Thymus (tissue), 11 donors: Measurements from ENCODE around the gene NUP210. TPM values are rescaled to one million over a fixed set of nuclear protein-coding genes. Genes with fewer than 3 reads are reported as not detected.
A peak's percentile ranks its signal among the peaks of the same experiment; 100 is the strongest.

Source experiments
- DNase-seq, 9 donors: peaks; one replicate each; pipeline ENCODE4 v3.0.0-alpha.2; 2013; ENCODE audit warnings: low spot score in 9 of 9, low read depth in 6 of 9, missing footprints in 1 of 9
- H3K27ac ChIP-seq, 2 donors: one replicate each; pipeline ENCODE4 v1.5.1; 2013; ENCODE audit warnings: control low read depth in 1 of 2, low read depth in 1 of 2, low read length in 1 of 2, mild to moderate bottlenecking in 1 of 2, moderate library complexity in 1 of 2
- H3K27me3 ChIP-seq, 2 donors: one replicate each; pipeline ENCODE4 v1.5.1; 2013; ENCODE audit warnings: low read length in 1 of 2; ENCODE audit not compliant: control insufficient read depth in 2 of 2, insufficient read depth in 1 of 2
- H3K36me3 ChIP-seq, 2 donors: one replicate each; pipeline ENCODE4 v1.5.1; 2013; ENCODE audit warnings: low read length in 1 of 2, mild to moderate bottlenecking in 1 of 2, moderate library complexity in 1 of 2; ENCODE audit not compliant: control insufficient read depth in 2 of 2, insufficient read depth in 2 of 2
- H3K4me1 ChIP-seq, 2 donors: one replicate each; pipeline ENCODE4 v1.5.1; 2013; ENCODE audit warnings: low read length in 2 of 2; ENCODE audit not compliant: control insufficient read depth in 2 of 2, insufficient read depth in 2 of 2
- H3K4me3 ChIP-seq, 2 donors: one replicate each; pipeline ENCODE4 v1.5.1; 2013; ENCODE audit warnings: low read length in 2 of 2, control low read depth in 1 of 2, mild to moderate bottlenecking in 1 of 2
- H3K9me3 ChIP-seq, 2 donors: one replicate each; pipeline ENCODE4 v1.5.1; 2013; ENCODE audit warnings: low read length in 1 of 2, mild to moderate bottlenecking in 1 of 2; ENCODE audit not compliant: control insufficient read depth in 2 of 2, insufficient read depth in 1 of 2
- WGBS: extraction: QIAGEN DNeasy Blood & Tissue Kit; methylation state at CpG from one replicate; pipeline ENCODE4 v1.1.7; 2013; 5-methylcytosine and 5-hydroxymethylcytosine counted together
- polyA plus RNA-seq: library from polyadenylated mRNA; stranded (reverse); fragments of 200-250 nt; gene quantifications from one replicate; pipeline ENCODE4 v1.2.3, GENCODE V29; 2013
- total RNA-seq: library from RNA; stranded (reverse); fragments of 120-200 nt; gene quantifications from one replicate; pipeline ENCODE4 v1.2.4, GENCODE V29; 2013
- donor health status: healthy.

NUP210 gene
- total and polyA plus RNA-seq, 2 donors, result 22.9 to 23.8 TPM

DNA sequence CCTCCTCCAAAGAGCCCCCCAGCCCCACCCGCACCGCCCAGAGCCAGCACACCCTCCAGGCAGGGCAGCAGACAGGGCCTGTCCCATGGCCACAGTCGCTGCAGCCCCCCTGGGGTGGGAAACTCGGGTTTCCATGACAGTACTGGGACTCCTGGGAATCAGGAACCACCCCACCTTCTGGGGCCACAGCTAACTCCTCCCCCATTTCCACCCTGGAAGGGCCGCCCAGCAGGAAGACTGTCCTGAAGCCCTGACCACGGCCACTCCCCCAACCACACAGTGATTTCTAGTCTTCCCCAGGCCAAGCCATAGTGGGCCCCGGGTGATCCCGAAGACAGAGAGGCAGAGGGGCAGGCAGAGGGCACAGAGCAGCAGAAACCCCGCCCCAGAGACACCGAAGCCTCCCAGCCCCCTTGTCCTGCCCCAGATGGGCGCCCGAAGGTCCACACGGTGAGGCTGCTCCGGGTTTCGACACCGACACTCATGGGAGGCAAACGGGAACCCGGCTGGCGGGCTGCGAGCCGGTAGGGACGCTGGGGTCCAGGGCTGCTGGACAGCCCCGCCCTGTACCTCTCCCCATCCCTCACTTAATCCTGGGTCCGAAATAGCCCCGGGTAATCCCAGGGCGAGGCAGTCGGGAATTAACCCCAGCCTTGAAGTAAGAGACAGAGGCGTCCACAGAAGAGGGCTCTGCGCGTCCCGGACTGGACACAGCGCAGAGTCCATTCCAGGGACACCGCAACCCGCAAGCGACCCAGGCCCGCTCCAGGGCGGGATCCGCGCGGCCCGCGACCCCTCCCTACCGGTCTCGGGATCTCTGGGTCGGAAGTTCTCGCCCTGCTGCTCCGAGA is 138.4 kb downstream of the NUP210 start:
- H3K4me3 ChIP-seq, result peak overlapping the region; percentile 26 to 54
- H3K27ac ChIP-seq, result peak overlapping the region in 1 of 2 donors; percentile 11
- peaks cover 0 to 18% of the 10 kb centered on the region in 2 donors for H3K4me1 ChIP-seq
- H3K36me3 ChIP-seq, result no peaks in the 10 kb centered on the region
- H3K9me3 ChIP-seq, result peaks cover 14 to 36% of the 10 kb centered on the region in 2 donors
- WGBS, result 13% methylated on average over 47 of the region's 47 CpGs
- peaks cover 32 to 66% of the 10 kb centered on the region in 2 donors for H3K27me3 ChIP-seq
- DNase-seq, result no peak

DNA sequence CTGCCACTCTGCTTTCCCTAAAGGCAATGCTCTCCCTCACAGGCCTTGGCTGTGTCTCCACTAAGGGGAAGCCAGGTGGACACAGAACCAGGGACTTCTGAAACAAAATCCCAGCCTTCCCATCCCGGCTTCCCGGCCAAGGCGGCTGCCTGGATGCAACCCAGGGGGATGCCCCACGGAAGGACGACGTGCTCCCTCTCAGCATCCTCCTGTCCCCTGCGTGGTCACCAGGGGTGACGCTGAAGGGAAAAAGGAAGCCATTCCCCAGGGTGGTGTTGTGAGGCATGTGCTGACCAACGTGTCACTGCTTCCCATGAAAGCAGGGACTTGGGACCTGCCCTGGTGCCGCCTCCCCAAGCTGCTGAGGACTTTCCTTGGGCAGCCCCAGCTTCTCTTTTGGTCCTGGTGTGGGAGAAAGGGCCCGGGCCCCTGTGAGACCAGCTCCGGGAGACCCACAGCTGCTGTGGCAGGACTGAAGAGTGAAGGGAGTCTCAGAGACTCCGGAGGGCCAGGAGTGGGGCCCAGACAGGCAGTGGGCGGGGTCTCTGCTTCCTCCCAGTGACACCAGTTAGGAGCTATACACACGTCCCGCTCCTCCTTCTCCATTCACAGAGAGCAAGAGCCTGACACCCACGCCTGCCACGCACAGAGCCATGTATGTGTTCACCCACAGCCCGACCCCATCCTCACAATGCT is 139.2 kb downstream of the NUP210 start:
- H3K9me3 ChIP-seq, result peaks cover 14 to 31% of the 10 kb centered on the region in 2 donors
- no peak overlapping the region for H3K4me3 ChIP-seq
- no peaks in the 10 kb centered on the region for H3K36me3 ChIP-seq
- H3K27ac ChIP-seq, result peak overlapping the region in 1 of 2 donors; percentile 17
- peak in 1 of 9 donors; percentile 37 for DNase-seq
- H3K4me1 ChIP-seq, result peaks cover 0 to 24% of the 10 kb centered on the region in 2 donors
- WGBS, result 69% methylated on average over 19 of the region's 19 CpGs
- peaks cover 32 to 64% of the 10 kb centered on the region in 2 donors for H3K27me3 ChIP-seq

DNA sequence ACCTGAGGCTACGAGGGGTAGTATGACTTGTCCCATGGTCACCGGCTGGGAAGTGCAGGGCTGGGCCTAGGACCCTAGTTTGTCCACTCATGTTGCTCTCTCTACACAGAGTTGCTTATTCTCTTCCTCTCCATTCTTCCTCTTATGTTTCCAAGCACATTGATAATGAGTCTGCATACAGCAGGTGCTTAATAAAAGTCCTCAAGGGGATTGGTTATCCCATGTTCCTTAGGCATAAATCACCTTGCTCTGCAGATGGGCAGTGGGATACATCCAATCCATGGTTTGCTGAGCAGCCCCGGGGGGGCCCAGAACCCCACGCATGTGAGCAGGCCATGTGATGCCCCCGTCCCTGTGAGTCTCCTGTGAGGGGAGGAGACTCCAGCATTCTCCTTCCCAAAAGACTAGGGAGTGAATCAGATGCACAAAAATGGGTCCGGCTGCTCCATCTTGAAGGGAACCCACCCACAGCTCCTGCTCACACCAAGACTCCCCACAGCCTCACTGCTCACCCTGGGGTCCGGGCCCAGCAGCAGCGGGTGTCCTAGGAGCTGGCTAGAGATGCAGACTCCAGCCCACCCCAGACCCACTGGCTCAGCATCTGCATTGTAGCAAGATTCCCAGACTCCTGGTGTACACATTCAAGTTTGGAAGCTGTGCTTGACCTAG is 139.9 kb downstream of the NUP210 start:
- no peak overlapping the region for H3K27ac ChIP-seq
- H3K36me3 ChIP-seq, result no peaks in the 10 kb centered on the region
- peaks cover 32 to 58% of the 10 kb centered on the region in 2 donors for H3K27me3 ChIP-seq
- peaks cover 12 to 24% of the 10 kb centered on the region in 2 donors for H3K9me3 ChIP-seq
- DNase-seq, result no peak
- H3K4me3 ChIP-seq, result no peak overlapping the region
- H3K4me1 ChIP-seq, result peaks cover 0 to 24% of the 10 kb centered on the region in 2 donors
- 98% methylated on average over 8 of the region's 8 CpGs for WGBS

DNA sequence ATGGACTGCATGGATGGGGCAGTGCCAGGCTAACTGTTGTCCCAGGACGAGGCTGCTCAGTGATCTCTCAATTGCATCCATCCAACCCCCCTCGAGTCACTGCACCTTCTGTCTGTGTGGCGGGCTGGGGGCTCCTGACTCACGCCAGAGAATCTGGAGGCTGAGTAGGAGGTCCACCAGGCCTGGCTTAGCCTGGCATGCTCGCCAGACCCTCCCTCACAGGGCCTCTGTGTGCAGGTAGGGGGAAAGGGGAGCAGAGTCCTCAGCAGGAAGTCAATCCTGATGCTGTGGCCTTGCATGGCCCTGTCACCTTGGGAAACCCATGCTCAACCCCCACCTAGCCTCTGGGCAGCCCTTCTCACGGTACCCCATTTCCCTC is 140.6 kb downstream of the NUP210 start:
- Histone ChIP-seq H3K9me3 (peaks cover 8 to 17% of the 10 kb centered on the region in 2 donors), H3K4me1 (peaks cover 0 to 27% of the 10 kb centered on the region in 2 donors), H3K36me3 (no peaks in the 10 kb centered on the region), H3K27me3 (peaks cover 32 to 51% of the 10 kb centered on the region in 2 donors), H3K4me3 (no peak overlapping the region), H3K27ac (no peak overlapping the region)
- DNase-seq, result no peak
- 98% methylated on average over 6 of the region's 6 CpGs for WGBS

DNA sequence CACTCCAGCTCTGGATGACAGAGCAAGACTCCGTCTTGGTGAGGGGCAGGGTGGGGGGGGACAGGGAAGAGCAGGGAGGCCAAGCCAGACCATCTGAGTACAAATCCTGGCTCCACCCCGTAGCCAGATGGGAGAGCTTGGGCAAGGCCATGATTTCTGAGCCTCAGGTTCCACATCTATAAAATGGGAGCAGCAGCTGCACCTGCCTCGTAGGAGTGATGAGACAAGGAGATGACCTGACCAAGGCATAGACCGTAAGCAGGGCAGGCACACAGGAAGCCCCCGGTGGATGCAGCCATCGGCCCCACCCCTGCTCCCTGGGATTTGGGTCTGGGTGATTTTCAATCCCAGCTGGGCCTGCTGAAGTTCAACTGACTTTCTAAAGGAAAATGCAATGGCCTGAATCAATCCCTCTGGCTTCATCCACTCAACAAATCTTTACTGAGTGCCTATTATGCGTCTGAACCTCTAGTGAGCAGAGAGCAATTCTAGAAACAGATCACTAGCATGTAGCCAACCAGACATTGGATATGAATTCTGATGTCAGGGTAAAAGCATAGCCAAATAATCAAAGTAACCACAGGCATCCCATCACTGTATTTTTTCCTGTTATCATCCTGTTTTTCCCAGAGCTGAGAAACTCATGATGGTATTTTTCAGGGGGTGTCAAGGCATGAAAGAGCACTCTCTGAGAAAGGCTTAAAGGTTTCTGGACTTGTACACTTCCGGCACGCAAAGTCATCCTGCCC is 141.2 kb downstream of the NUP210 start:
- peaks cover 30 to 45% of the 10 kb centered on the region in 2 donors for H3K27me3 ChIP-seq
- peaks cover 5 to 12% of the 10 kb centered on the region in 2 donors for H3K9me3 ChIP-seq
- no peaks in the 10 kb centered on the region for H3K36me3 ChIP-seq
- no peak overlapping the region for H3K27ac ChIP-seq
- no peak overlapping the region for H3K4me3 ChIP-seq
- WGBS, result 97% methylated on average over 9 of the region's 9 CpGs
- peaks cover 3 to 33% of the 10 kb centered on the region in 2 donors for H3K4me1 ChIP-seq
- no peak for DNase-seq

DNA sequence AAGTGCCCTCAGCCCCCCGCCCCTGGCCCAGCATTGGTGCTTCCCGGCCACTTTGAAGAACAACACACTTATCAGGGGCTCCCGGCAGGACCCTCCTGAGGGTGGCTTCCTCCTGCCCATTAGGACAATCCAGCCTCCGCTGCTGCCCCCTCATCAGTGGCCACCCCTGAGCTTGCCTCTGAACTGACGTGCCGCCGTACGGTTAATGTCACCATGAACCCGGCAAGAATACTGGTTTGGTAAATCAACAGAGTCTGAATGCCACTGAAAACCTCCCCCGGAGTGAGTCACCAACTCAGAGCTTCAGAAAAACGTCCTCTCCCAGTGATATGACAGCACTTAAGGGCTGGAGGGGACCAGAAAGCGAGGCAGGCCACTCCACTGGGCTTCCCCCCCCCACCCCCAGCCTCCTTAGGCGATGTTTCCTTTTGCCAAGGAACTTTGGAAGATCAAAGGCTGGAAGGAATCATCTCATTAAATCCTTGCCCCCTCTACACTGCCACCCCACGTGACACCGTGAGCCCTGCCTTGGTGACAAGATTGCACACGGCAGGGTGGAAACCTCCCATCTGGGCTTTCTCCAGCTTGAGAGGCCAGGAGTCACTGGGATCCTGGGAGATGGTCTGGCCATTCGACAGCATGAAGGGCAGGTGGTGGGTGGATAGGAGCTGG is 142.1 kb downstream of the NUP210 start:
- 89% methylated on average over 17 of the region's 17 CpGs for WGBS
- Histone ChIP-seq H3K4me3 (no peak overlapping the region), H3K27ac (peak overlapping the region; percentile 52 to 58), H3K9me3 (peaks cover 0 to 4% of the 10 kb centered on the region in 2 donors), H3K27me3 (peaks cover 21 to 36% of the 10 kb centered on the region in 2 donors), H3K4me1 (peaks cover 3 to 35% of the 10 kb centered on the region in 2 donors), H3K36me3 (no peaks in the 10 kb centered on the region)
- DNase-seq, result no peak

DNA sequence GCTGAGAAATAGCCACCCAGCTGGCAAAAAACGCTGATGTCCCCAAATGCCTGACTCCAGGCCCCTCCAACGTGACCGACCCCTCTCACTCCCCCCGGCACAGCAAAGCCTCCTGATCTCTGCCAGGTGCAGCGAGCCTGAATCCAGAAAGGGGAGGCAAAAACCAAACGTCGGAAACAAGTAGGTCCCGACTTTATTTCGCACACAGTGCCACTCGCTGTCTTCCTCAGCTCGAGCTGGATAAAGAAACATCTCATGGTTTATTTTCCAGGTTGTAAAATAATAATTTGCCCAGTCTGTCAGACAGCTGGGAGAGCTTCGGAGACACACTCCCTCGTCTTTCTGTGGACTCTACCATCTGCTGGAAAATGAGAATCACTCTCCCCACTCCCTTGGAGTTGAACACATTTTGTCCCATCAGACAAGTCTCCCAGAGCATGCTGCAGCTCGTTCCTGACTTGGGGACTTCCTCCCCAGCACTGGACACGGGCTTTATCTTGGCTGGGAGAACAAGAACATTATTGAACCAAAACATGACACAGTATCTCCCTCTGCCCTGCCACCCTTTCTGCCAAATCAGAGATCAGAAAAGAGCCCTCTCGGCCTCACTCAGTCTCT is 142.8 kb downstream of the NUP210 start:
- Histone ChIP-seq H3K9me3 (peaks cover 0 to 4% of the 10 kb centered on the region in 2 donors), H3K4me3 (no peak overlapping the region), H3K27me3 (peaks cover 16 to 35% of the 10 kb centered on the region in 2 donors), H3K4me1 (peaks cover 3 to 37% of the 10 kb centered on the region in 2 donors), H3K27ac (peak overlapping the region; percentile 52 to 64), H3K36me3 (no peaks in the 10 kb centered on the region)
- 90% methylated on average over 16 of the region's 16 CpGs for WGBS
- DNase-seq, result peak in 1 of 9 donors; percentile 24
